SK-N-SH (cell line): ENCODE measurements around the gene NCKAP5L.

Experiments
- CHD2 ChIP-seq: fragments of 150-350 bp; IDR thresholded peaks from 2 replicates; pipeline ENCODE4 v1.6.1; 2018; ENCODE audit warnings: low read length; ENCODE audit not compliant: partially characterized antibody
- CTCF ChIP-seq: fragments of 200-600 bp; sonication (generic); IDR thresholded peaks from 2 replicates; pipeline ENCODE4 v1.6.1; 2017; ENCODE audit warnings: antibody characterized with exemption, mild to moderate bottlenecking, moderate library complexity
- EZH2phosphoT487 ChIP-seq: fragments of 200-600 bp; sonication (generic); IDR thresholded peaks from 2 replicates; pipeline ENCODE4 v1.6.1; 2017; ENCODE audit warnings: low read depth, mixed run types, mild to moderate bottlenecking, antibody characterized with exemption, moderate library complexity, borderline replicate concordance
- FOXM1 ChIP-seq: IDR thresholded peaks from 2 replicates; pipeline ENCODE4 v1.4.0; 2012; ENCODE audit warnings: low read depth, mild to moderate bottlenecking
- GABPA ChIP-seq: IDR thresholded peaks from 2 replicates; pipeline ENCODE4 v1.4.0; 2012; ENCODE audit warnings: low read depth, mild to moderate bottlenecking
- IRF3 ChIP-seq: fragments of 150-350 bp; IDR thresholded peaks from 2 replicates; pipeline ENCODE4 v1.6.1; 2016; ENCODE audit warnings: mild to moderate bottlenecking, low read depth, low read length
- REST ChIP-seq: IDR thresholded peaks from 2 replicates; pipeline ENCODE4 v1.6.1; 2012; ENCODE audit warnings: mild to moderate bottlenecking, low read depth, low read length, moderate library complexity
- USF2 ChIP-seq: fragments of 150-350 bp; IDR thresholded peaks from 2 replicates; pipeline ENCODE4 v1.6.1; 2017; ENCODE audit warnings: antibody characterized with exemption, low read length, low read depth, borderline replicate concordance
- YY1 ChIP-seq: IDR thresholded peaks from 2 replicates; pipeline ENCODE4 v1.4.0; 2012; ENCODE audit warnings: low read depth, mild to moderate bottlenecking

- TF ChIP-seq EZH2phosphoT487: no peak
- TF ChIP-seq IRF3: no peak
- TF ChIP-seq USF2: no peak
- TF ChIP-seq CTCF: no peak
- no peak for TF ChIP-seq YY1
- no peak for TF ChIP-seq FOXM1
- no peak for TF ChIP-seq CHD2
- no peak for TF ChIP-seq GABPA
- TF ChIP-seq REST: no peak
Measured at GRCh38 chr12:49796606-49797448, 31.4 kb downstream of the NCKAP5L start.
